CD4-positive, alpha-beta T cell treated with Interleukin-1 beta for 1 hour (primary cell): ENCODE measurements around the gene TACO1.
A peak's percentile ranks its signal among the peaks of the same experiment; 100 is the strongest.

Experiments
- DNase-seq, 2 donors: peaks; one replicate each; pipeline ENCODE4 v3.0.0-alpha.2; 2020 to 2022

The TACO1 gene

DNA sequence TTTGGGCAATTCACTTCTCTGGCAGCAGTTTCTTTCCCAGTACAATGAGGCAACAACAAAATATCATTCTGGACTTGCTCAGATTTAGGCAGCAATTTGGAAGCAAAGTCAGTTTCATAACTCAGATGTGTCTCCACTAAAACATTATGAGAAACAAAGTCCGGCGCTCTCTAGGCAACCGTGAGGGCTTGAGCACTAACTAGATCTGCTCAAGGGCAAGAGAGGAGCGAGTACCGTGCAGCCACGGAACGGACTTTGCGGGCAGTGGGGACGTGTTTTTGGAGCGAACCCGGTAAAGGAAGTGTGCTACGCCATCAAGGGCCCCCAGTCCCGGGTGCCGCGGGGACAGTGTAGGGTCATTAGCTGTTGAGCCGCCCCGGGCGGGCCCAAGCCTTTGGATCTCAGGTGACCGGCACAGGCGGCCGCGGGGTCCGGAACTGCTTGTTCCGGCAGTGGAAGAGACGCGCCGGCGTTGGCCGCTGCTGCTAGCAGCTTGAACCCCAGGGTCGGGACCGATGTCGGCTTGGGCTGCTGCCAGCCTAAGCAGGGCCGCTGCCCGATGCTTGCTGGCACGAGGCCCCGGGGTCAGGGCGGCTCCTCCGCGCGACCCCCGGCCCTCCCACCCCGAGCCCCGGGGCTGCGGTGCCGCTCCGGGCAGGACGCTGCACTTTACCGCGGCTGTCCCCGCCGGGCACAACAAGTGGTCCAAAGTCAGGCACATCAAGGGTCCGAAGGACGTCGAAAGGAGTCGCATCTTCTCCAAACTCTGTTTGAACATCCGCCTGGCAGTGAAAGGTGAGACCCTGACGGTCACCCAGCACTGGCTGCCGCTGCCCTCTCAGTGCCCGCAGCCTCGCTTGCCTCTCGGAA is at the start of gene TACO1:
Gene TACO1 (plus strand): TSS at position 327 of the 870 bp plus-strand sequence. CDS start 189 bp downstream, at position 516.
- DNase-seq, result peak; percentile 70 to 77

- no peak for DNase-seq
These were observed 48.5 kb upstream of the TACO1 start for GRCh38 chr17:63552211-63552610.

GRCh38 chr17:63555500-63556156 is 45.1 kb upstream of the TACO1 start:
- no peak for DNase-seq

GRCh38 chr17:63557416-63557815 is 43.3 kb upstream of the TACO1 start:
- DNase-seq, result no peak

GRCh38 chr17:63558441-63558840 is 42.3 kb upstream of the TACO1 start:
- no peak for DNase-seq

DNA sequence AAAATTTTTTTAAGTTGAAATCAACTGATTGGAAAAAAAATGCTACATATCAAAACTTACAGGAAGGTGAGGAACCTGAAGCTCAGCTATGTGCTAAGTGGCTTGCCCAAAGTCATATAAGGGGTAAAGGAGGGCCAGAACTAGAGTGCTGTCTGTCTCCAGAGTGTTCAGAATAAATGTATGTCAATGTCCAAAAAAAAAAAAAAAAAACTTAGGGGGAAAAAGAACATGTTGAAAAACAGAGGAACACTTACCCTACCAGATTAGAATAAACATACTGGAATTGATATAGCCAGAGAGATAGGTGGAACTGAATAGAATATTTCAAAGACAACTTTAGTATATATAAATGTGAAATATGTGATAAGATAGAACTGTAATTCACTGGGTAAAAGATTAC is 38.9 kb upstream of the TACO1 start:
- DNase-seq, result no peak

DNA sequence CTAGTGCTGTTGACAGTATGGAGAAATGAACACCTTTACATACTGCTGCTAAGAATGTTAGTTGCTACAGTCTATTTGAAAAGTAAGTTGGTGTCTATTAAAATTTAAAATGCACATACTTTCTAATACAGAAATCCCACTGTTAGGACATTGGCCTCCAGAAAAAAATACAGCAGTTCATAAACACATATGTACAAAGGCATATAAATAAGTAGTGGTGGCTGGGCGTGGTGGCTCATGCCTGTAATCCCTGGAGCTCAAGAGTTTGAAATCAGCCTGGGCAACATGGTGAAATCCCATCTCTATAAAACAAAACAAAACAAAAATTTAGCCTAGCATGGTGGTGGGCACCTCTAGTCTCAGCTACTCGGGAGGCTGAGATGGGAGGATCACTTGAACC is 37.4 kb upstream of the TACO1 start:
- no peak for DNase-seq

- DNase-seq, result no peak
These were observed 36.1 kb upstream of the TACO1 start for GRCh38 chr17:63564562-63564961.

DNA sequence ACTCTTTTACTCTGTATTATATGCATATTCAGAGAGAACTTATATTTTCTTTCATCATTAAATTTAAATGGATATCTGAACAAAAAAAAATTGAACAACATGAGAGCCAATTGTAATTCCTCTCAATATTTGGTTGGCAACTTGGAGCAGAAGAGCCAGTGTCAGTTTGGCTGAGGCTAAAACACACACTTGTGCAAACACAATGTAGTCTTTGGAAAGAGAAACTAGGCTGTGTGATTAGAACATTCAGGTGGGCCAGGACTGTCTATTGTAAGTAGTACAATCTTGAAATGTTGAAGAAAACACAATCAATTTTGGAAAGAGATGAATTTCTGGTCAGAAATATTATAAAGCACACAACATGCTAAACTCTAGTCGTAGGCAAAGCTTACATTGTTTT is 33.5 kb upstream of the TACO1 start:
- DNase-seq, result no peak

GRCh38 chr17:63568563-63568962 is 32.1 kb upstream of the TACO1 start:
- no peak for DNase-seq

GRCh38 chr17:63571632-63572310 is 28.9 kb upstream of the TACO1 start:
- DNase-seq, result no peak

DNA sequence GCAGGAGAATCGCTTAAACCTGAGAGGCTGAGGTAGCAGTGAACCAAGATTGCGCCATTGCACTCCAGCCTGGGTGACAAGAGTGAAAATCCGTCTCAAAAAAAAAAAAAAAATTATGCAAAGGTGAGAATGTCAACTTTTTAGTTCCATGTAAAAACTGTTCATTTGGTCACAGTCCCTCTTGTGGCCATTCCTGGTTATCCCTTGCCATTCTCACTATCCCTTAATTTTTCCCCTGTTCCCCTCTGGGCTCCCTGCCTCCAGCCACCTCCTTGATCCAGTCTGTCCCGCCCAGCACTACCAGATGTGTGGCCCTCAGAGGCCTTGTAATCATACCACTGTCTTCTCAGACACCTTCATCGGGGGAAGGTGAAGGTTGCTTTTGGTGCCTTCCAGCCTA is 27.1 kb upstream of the TACO1 start:
- DNase-seq, result no peak

GRCh38 chr17:63578027-63578768 is 22.5 kb upstream of the TACO1 start:
- no peak for DNase-seq

GRCh38 chr17:63578769-63579111 is 22.0 kb upstream of the TACO1 start:
- no peak for DNase-seq

- no peak for DNase-seq
These were observed 21.1 kb upstream of the TACO1 start for GRCh38 chr17:63579633-63580032.

DNA sequence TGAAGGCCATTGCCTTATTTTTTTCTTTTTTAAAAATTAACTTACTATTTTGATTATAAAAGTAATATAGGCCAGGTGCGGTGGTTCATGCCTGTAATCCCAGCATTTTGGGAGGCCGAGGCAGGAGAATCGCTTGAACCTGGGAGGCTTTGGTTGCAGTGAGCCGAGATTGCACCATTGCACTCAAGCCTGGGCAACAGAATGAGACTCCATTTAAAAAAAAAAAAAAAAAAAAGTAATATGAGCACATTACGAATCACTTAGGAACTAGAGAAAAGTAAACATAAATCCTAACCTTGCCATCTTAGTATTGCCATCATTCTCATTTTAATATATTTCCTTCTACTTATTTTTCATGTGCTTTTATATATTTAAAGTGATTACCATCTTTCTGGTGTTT is 12.9 kb upstream of the TACO1 start:
- no peak for DNase-seq

GRCh38 chr17:63588797-63589196 is 11.9 kb upstream of the TACO1 start:
- no peak for DNase-seq

DNA sequence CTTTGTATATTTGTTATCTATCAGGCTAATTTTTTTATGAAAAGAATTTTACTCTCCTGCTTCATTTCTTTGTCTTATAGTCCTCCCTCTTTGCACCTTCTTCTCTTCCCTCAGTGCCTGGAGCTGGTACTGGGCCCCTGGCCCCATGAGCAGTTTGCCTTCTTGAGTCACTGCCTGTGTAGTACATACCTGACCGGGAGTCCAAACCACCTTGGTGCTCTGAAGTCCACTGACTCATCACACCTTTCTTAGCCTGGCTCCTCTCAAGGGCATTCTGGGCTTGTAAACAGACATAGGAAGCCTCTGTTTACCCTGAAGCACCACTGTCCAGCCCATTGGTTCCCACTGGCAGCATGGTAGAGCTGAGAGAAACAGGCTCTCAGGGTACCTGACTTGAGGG is 11.0 kb upstream of the TACO1 start:
- no peak for DNase-seq

GRCh38 chr17:63592797-63593196 is 7.9 kb upstream of the TACO1 start:
- DNase-seq, result no peak

DNA sequence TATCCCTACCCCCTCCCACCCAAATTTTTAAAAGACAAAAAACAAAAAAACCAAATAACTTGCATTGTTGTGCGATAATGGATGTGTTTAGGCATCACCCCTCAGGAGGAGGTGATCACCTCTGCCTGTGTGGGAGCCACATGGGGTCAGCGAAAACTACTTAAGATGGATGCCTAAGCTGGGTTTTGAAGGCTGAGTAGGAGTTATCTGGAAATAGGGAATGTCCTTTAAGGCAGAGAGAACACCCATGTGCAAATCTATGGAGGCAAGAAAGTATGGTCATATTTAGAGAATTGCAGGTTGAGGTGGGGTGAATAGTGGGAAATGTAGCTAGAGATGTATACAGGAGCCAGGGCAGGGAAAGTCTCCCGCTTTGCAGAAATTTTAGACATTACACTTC is 5.6 kb upstream of the TACO1 start:
- no peak for DNase-seq

DNA sequence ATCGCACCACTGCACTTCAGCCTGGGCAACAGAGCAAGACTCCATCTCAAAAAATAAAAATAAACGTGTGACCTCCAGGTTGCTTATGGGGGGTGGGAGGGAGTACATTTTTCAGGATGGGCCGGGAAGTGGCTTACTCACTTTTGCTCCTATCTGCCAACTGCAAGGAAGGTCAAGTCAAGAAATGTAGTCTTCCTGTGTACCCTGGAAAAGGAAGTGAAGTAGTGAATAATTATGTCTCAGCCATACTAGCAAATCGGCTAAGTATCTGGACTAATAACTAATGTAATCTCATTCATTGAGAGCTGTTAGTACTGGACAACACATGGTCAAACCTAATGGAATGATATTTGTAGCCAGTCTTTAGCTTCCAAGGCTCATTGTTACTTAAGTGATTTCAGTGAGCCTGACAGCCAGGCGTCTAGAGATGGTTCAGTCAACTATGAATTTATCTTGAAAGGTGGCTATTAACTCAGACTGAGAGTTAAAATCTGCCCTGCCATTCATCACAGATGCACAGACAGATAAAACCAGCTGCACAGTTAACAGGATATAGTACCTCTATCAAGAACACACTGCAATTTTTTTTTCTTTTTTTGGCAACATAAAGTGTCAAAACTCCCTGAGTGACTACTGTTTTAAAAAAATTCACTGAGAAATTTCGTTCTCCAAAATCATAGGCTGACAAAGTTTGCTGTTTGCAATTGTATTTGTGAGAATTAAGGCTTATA is 3.7 kb upstream of the TACO1 start:
- DNase-seq, result peak in 1 of 2 donors; percentile 28

- peak in 1 of 2 donors; percentile 36 for DNase-seq
These were observed 2.4 kb upstream of the TACO1 start for GRCh38 chr17:63598281-63598680.
